Subcutaneous adipose tissue (tissue), 4 donors: ENCODE results near the gene MOGAT1. TPM values are rescaled to one million over a fixed set of nuclear protein-coding genes. Genes with fewer than 3 reads are reported as not detected.

Source experiments
- total RNA-seq, 4 donors: library from RNA; depleted of rRNA; stranded (reverse); fragments of >200 nt; gene quantifications; one replicate each; pipeline ENCODE4 v1.1.0, GENCODE V29; 2016
- TF ChIP-seq, protein P1 (sequence below): fragments of 450-650 bp; IDR thresholded peaks from one replicate; pipeline ENCODE4 v1.5.1; 2016; ENCODE audit warnings: low read depth, mild to moderate bottlenecking, control low read depth, antibody characterized with exemption, moderate library complexity

Gene MOGAT1
- total RNA-seq, 4 donors from 2014 or later, result 2.8 to 2.9 TPM; not detected in 2

DNA sequence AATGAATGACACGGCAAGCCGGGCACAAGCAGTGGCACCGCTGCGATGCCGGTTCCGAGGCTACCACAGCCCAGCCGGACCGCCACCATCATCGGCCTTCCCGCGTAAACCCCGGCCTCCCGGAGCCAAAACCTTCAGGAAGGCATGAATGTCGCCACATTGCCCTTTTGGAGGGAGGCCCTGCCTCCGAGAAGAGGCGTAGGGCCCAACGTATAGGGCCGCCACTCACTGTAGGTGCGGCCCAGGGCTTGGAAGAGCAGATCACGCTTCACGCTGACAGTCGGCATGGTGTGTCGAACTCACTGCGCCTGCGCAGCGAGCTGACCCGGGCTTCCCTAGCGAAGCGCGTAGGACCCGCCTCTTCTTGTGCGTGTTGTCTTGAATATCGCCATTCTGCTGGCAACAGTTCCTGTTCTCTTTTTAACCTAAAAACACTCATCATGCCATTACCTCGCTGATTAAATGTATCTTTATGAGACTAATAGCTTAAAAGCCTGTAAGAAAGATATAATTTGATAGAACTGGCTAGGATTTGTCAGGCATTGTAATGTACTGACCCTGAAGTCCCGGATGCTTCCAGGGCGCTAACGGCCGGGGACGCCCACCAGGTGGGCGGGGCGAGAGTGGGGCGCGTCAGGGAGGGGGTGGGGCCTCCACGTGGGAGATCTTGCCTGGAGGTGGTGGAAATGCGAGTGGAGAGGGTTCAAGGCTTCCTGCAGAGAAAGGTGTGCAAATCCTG, 15.5 kb upstream of the MOGAT1 start, which contains the start of gene FARSB:
FARSB (minus strand) TSS at position 306 of the 739 bp plus-strand sequence; CDS start at position 287, 19 bp downstream.
- TF ChIP-seq, protein P1, sequence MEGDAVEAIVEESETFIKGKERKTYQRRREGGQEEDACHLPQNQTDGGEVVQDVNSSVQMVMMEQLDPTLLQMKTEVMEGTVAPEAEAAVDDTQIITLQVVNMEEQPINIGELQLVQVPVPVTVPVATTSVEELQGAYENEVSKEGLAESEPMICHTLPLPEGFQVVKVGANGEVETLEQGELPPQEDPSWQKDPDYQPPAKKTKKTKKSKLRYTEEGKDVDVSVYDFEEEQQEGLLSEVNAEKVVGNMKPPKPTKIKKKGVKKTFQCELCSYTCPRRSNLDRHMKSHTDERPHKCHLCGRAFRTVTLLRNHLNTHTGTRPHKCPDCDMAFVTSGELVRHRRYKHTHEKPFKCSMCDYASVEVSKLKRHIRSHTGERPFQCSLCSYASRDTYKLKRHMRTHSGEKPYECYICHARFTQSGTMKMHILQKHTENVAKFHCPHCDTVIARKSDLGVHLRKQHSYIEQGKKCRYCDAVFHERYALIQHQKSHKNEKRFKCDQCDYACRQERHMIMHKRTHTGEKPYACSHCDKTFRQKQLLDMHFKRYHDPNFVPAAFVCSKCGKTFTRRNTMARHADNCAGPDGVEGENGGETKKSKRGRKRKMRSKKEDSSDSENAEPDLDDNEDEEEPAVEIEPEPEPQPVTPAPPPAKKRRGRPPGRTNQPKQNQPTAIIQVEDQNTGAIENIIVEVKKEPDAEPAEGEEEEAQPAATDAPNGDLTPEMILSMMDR, result no peak

DNA sequence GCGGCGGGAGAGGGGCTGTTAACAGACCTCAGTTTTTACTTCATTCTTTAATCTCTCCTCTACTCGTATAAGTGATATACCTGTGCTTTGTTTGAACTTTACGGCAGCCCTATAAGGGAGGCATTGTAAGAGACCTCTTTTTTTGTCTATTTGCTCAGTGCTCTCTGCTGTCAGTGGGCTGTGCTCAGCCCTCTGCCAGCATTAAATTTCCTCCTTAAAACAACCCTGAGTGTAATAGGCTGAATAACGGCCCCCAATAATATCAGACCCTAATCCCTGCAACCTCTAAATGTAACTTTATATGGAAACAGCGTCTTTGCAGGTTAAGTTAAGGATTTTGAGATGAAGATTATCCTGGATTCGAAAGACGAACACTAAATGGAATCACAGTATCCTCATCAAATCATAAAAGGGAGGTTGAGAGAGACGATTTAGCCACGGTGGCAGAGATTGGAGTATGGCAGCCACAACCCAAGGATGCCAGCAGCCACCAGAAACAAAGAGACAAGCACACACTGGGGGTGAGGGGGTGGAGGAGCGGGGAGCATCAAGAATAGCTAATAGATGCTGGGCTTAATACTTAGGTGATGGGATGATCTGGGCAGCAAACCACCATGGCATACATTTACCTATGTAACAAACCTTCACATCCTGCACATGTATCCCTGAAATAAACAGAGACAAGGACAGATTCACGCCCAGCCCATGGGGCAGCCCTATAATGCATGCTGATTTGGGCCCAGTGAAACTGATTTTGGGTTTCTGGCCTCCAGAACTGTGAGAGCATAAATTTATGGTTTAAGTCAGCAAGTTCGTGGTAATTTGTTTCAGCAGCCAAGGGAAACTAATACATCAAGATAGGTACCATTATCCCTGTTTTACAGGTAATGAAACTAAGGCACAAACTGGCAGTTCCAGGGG, 14.7 kb upstream of the MOGAT1 start:
- TF ChIP-seq, protein P1, result no peak

DNA sequence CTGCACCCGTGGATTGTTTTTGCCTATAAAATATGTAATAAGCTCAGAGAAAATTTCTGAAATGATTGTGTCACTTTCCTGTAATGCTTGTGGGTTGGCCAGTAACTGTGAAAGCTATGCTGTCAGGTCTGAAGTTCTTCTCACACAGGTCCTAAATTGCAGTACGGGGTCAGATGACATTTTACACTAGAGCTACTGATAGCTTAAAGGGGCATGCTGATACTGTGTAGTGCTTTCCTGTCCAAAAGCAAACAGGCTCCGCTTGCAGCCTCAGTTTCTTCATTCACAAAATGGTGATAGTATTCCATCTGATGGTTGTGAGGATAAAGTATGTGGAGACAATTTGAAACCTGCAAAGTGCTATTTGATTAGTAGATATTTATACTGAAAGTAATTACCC, 8.0 kb upstream of the MOGAT1 start:
- TF ChIP-seq, protein P1, result no peak

DNA sequence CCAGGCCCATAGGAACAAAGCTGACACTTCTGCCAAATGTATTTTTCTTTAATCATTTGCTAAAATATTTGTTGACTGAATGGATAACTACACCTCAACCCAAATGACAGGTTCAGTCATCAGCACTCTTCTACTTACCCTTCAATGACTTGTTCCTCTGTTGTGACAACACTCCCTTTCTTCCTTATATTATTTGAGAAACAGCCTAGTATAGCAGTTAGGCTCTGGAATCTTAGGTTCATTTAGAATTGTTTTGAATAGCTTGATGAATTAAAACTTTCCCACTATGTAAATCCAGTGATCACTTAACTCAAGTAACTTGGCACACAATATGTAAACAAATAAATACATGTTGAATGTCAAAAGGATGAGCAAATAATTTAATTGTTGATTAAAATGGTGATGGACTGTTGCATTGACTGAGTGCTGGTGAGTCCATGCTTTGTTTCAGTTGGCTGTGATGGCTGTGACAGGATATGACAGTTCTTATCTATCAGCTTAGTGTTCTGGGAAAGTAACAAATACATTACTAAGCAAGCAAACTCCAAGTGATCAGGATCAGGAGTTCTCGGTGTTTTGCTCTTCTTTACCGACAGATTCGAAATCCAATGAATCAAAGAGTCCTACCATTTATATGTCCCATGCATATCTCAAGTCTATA, 2.8 kb upstream of the MOGAT1 start:
- TF ChIP-seq, protein P1, result no peak

DNA sequence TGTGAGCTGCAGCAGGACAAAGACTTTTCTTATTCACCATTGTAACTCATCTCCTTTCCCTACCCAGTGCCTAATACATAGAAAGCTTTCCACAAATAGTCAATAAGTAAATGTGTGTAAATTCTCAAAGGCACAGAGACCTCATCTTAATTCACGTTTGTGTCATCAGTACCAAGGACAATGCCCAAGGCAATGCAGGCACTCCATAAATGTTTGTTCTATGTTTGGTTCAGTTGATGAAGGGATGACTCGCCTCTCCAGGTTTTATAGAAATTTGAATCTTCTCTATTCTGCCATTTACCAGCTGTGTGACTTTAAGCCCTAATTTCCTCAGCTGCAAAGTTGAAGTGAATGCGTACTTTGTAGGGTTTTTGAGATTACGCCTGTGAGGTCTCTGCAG, 2.1 kb upstream of the MOGAT1 start:
- TF ChIP-seq, protein P1, result no peak

DNA sequence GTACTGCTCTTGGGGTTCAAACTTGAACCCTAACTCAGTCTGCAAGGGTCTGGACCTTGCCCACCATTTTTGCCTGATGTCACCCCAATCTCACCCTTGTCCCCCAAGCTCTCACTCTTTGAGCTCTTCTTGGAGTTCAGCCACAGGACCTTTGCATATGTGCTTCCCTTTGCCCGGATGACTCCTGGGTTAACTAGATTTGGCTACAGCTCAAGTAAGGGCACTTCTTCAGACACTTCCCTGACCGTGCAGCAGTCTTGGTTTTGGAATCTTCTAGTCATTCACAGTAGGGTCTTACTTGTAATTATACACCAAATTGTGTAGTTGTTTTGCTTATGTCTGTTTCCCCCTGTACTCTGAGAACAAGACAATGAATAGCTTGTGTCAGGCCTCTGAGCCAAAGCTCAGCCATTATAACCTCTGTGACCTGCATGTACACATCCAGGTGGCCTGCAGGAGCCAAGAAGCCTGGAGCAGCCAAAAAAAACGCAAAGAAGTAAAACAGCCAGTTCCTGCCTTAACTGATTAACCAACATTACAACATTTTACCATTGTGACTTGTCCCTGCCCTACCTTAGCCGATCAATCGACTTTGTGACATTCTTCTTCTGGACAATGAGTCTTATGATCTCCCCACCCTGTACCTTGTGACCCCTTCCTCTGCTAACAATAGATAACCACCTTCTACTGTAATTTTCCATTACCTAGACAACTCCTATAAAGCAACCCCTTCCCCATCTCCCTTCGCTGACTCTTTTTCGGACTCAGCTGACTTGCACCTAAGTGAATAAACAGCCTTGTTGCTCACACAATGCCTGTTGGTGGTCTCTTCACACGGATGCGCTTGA, 1.0 kb upstream of the MOGAT1 start:
- TF ChIP-seq, protein P1, result no peak
